ENCODE data around the gene CRIP2.

Gene CRIP2

GRCh38 chr14:105528586-105529318, 54.1 kb downstream of the CRIP2 start:
- no peak for DNase-seq (ENCODE audit: low spot score)

- no peak for DNase-seq (ENCODE audit: low spot score)
Measured at GRCh38 chr14:105529319-105529568, 54.6 kb downstream of the CRIP2 start.
